Keratinocyte (primary cell): ENCODE data around the gene HYDIN.

Source experiments
- CTCF ChIP-seq, 3 experiments: IDR thresholded peaks in 1 of 3; conservative IDR thresholded peaks in 1 of 3; optimal IDR thresholded peaks in 1 of 3; 2 replicates in 2 of 3; 3 replicates in 1 of 3; pipeline versions ENCODE3 to v1.5.1; 2011; ENCODE audit warnings: low read length in 3 of 3, mild to moderate bottlenecking in 3 of 3, moderate library complexity in 2 of 3, control low read depth in 1 of 3, inconsistent platforms in 1 of 3; ENCODE audit not compliant: insufficient read depth in 2 of 3; ENCODE audit errors: extremely low read depth in 1 of 3
- EZH2 ChIP-seq: IDR thresholded peaks from one replicate; pipeline ENCODE4 v1.6.1; 2012; ENCODE audit warnings: inconsistent platforms, mild to moderate bottlenecking, low read length, moderate library complexity

GRCh38 chr16:70795296-70795912 lies 435.1 kb downstream of the HYDIN start:
- no peak for TF ChIP-seq CTCF (optimal IDR thresholded peaks at IDR 0.05 in 1 of 3, IDR thresholded peaks at IDR 0.05 in 1 of 3, conservative IDR thresholded peaks at IDR 0.05 in 1 of 3; ENCODE audit: extremely low read depth in 1 of 3, insufficient read depth in 2 of 3, low read length in 3 of 3)
- no peak for TF ChIP-seq EZH2
